ENCODE results near the gene CREBBP. TPM values are rescaled to one million over a fixed set of nuclear protein-coding genes. Genes with fewer than 3 reads are reported as not detected.

The CREBBP gene
- polyA plus RNA-seq, 1 experiment, result 9.8 TPM

DNA sequence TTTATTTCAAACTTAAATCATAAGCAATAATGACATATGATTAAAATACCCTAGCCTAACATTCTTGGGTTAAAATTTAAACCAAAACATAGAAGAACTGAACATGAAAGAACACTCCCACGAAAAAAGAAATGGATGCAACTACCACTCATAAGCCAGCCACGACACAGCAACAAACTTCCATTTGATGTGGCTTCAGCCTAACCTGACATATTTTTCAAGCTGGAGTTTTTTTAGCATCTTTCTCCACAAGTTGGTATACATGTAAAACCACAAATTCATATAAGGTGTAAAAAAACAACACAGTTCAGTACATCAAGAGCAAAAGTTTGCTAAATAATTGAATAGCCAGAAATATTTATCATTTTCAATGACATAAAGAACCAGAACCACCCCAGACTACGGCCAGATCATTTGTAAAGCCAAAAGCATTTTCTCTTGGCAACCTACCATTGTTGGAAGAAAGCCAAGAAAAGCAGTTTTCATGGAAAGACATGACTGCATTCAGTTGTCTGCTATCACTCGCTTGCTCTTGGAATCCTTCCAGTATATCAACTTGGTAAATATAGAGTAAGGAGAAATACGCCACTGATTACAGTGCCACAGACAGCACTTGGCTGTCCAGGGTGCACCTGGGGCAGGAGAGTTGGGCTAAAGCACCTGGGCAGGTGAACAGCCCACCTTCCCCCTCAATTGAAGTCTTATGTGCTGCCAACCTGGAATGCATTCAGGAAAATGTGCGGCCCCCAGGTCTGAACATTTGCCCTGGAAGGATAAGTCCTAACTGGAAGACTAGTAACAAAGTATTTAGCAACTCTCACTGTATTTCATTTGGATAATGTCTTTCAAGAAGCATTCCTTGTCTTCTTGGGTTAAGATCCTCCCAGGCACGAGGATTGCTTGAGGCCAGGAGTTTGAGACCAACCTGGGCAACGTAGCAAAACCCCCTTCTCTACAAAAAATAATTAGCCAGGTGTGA, 60.5 kb downstream of the CREBBP start:
- peak overlapping the region; percentile 34 for H3K27ac ChIP-seq (ENCODE audit: low read depth, low read length)
- CTCF ChIA-PET, result no interaction called here
- no peak overlapping the region for H3K4me3 ChIP-seq (ENCODE audit: low read depth, low read length)
- no peaks in the 10 kb centered on the region for H3K9me3 ChIP-seq (ENCODE audit: control insufficient read depth, insufficient read depth, low read length)
- TF ChIP-seq CTCF (IDR thresholded peaks at IDR 0.05; ENCODE audit: low read depth, low read length), result no peak
- H3K27me3 ChIP-seq (ENCODE audit: control insufficient read depth, insufficient read depth, low read length), result no peaks in the 10 kb centered on the region
- DNase-seq (ENCODE audit: low read depth, low spot score), result peak; percentile 90
- POLR2A ChIA-PET, result no interaction called here

- H3K27ac ChIP-seq (ENCODE audit: low read depth, low read length), result no peak overlapping the region
- POLR2A ChIA-PET, result no interaction called here
Measured at GRCh38 chr16:3819175-3819527, 61.4 kb downstream of the CREBBP start.

GRCh38 chr16:3816326-3816725, 64.2 kb downstream of the CREBBP start:
- ChIA-PET CTCF (interaction anchor here (2.1 kb wide), 1 partner anchor 437 kb away, joined by 5 read pairs; no protein-coding TSS in a partner anchor), POLR2A (no interaction called here)
- TF ChIP-seq CTCF (IDR thresholded peaks at IDR 0.05; ENCODE audit: low read depth, low read length), result no peak

More at GRCh38 chr16:3819175-3819527, 61.4 kb downstream of the CREBBP start:
- no peaks in the 10 kb centered on the region for H3K9me3 ChIP-seq (ENCODE audit: control insufficient read depth, insufficient read depth, low read length)
- CTCF ChIA-PET, result no interaction called here
- no peak overlapping the region for H3K4me3 ChIP-seq (ENCODE audit: low read depth, low read length)
- no peak for TF ChIP-seq CTCF (IDR thresholded peaks at IDR 0.05; ENCODE audit: low read depth, low read length)
- H3K27me3 ChIP-seq (ENCODE audit: control insufficient read depth, insufficient read depth, low read length), result no peaks in the 10 kb centered on the region
- no peak for DNase-seq (ENCODE audit: low read depth, low spot score)

DNA sequence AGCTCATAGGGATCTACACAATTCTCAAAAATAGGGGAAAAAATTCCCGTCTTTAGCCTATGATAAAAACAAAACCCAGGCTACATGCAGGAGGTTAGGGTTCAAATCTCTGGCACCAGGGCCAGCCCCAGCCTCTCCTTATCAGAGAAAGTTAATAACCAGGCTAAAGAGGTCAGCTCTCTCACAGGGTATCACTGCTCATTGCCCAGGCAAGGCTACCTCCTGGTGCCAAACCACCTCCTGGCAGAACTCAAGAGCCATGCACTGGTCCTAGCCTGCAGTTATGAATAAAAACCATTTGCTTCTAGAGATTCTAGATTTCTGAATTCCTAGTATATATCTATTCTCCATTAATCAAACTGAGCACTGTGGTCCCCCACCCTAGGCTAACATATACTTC, 65.8 kb downstream of the CREBBP start:
- ChIA-PET POLR2A (no interaction called here), CTCF (no interaction called here)
- no peak for DNase-seq (ENCODE audit: low read depth, low spot score)
- TF ChIP-seq CTCF (IDR thresholded peaks at IDR 0.05; ENCODE audit: low read depth, low read length), result no peak
- Histone ChIP-seq H3K27ac (ENCODE audit: low read depth, low read length) (no peak overlapping the region), H3K9me3 (ENCODE audit: control insufficient read depth, insufficient read depth, low read length) (no peaks in the 10 kb centered on the region), H3K4me3 (ENCODE audit: low read depth, low read length) (no peak overlapping the region), H3K27me3 (ENCODE audit: control insufficient read depth, insufficient read depth, low read length) (no peaks in the 10 kb centered on the region)

More at GRCh38 chr16:3816326-3816725, 64.2 kb downstream of the CREBBP start:
- DNase-seq (ENCODE audit: low read depth, low spot score), result no peak
- Histone ChIP-seq H3K9me3 (ENCODE audit: control insufficient read depth, insufficient read depth, low read length) (no peaks in the 10 kb centered on the region), H3K27me3 (ENCODE audit: control insufficient read depth, insufficient read depth, low read length) (no peaks in the 10 kb centered on the region), H3K4me3 (ENCODE audit: low read depth, low read length) (no peak overlapping the region), H3K27ac (ENCODE audit: low read depth, low read length) (no peak overlapping the region)

DNA sequence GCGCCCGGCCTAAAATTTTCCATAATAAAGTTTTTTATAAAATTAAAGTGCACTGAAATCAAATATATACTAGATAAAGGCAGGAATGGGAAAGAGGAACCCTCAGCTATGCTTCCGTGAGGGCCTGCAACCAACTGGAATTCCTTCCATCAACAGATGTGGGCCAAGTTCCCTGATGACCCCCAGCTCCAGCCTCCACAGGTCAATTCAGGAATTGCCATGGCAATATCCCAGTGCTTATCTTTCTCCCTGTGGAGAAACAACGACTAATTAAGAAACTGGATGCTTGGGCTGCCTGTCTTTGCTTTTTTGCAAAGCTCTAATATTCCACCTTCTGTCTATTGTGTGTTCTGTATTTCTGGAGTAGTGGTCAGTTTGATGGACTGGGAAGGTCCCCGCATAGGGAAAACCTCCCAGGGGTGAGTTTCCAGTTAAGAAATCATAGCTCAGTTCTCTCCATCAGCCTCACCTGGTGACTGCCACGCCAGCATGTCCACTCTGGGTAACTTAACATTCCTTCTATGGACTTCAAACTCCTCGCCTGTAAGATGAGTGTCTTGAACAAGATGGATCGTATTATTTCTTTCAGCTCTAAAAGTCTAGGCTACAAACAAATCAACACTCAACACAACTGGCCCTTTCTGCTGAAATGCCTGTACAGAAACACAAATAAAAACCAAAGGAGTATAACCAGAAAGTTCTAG, 67.9 kb downstream of the CREBBP start:
- no peak overlapping the region for H3K27ac ChIP-seq (ENCODE audit: low read depth, low read length)
- H3K4me3 ChIP-seq (ENCODE audit: low read depth, low read length), result no peak overlapping the region
- no peak for TF ChIP-seq CTCF (IDR thresholded peaks at IDR 0.05; ENCODE audit: low read depth, low read length)
- POLR2A ChIA-PET, result no interaction called here
- no peaks in the 10 kb centered on the region for H3K27me3 ChIP-seq (ENCODE audit: control insufficient read depth, insufficient read depth, low read length)
- DNase-seq (ENCODE audit: low read depth, low spot score), result no peak
- no peaks in the 10 kb centered on the region for H3K9me3 ChIP-seq (ENCODE audit: control insufficient read depth, insufficient read depth, low read length)
- CTCF ChIA-PET, result interaction anchor here (1.4 kb wide), 1 partner anchor 8 kb away, joined by 5 read pairs; no protein-coding TSS in a partner anchor
